Neutrophil (primary cell): ENCODE measurements around the gene WAPL.
"Not testable (repeated sequence)": the region's sequence is repeated elsewhere in the genome, so short reads cannot be mapped to it uniquely, and the experiment has no call there.

Experiments
- H3K27ac ChIP-seq: fragments of 200-600 bp; sonication (generic); 2 replicates; pipeline ENCODE4 v1.5.1; 2016; ENCODE audit warnings: mild to moderate bottlenecking, moderate library complexity
- H3K27me3 ChIP-seq: fragments of 200-600 bp; sonication (generic); 2 replicates; pipeline ENCODE4 v1.6.0; 2016; ENCODE audit warnings: mild to moderate bottlenecking
- H3K36me3 ChIP-seq: fragments of 200-600 bp; sonication (generic); 2 replicates; pipeline ENCODE4 v1.5.1; 2017
- H3K4me1 ChIP-seq, 2 experiments: fragments of 200-600 bp in 1 of 2; sonication (generic) in 1 of 2; 1 replicate in 1 of 2; 2 replicates in 1 of 2; pipeline versions ENCODE4 v1.5.1 to v1.6.1; 2013 to 2016; ENCODE audit warnings: low read depth in 1 of 2, low read length in 1 of 2, mild to moderate bottlenecking in 1 of 2, moderate library complexity in 1 of 2; ENCODE audit not compliant: control insufficient read depth in 1 of 2, insufficient read depth in 1 of 2
- H3K4me3 ChIP-seq, 2 experiments: fragments of 200-600 bp in 1 of 2; sonication (generic) in 1 of 2; 1 replicate in 1 of 2; 2 replicates in 1 of 2; pipeline ENCODE4 v1.5.1; 2013 to 2016; ENCODE audit warnings: low read depth in 1 of 2, low read length in 1 of 2, mild to moderate bottlenecking in 1 of 2, moderate library complexity in 1 of 2
- H3K9me3 ChIP-seq: fragments of 200-600 bp; sonication (generic); 2 replicates; pipeline ENCODE4 v1.5.1; 2016
- CTCF ChIP-seq: fragments of 200-600 bp; sonication (generic); IDR thresholded peaks from 2 replicates; pipeline ENCODE4 v1.5.1; 2016; ENCODE audit warnings: antibody characterized with exemption

WAPL gene

GRCh38 chr10:86392723-86393094 is 128.9 kb downstream of the WAPL start:
- Histone ChIP-seq H3K27ac (no peak overlapping the region), H3K4me1 (peaks cover 0 to 6% of the 10 kb centered on the region in 2 experiments), H3K36me3 (no peaks in the 10 kb centered on the region), H3K4me3 (no peak overlapping the region), H3K9me3 (no peaks in the 10 kb centered on the region), H3K27me3 (peaks cover 96% of the 10 kb centered on the region)
- no peak for TF ChIP-seq CTCF

GRCh38 chr10:86391986-86392722 is 129.4 kb downstream of the WAPL start:
- no peak overlapping the region for H3K4me3 ChIP-seq
- H3K27ac ChIP-seq, result no peak overlapping the region
- H3K36me3 ChIP-seq, result no peaks in the 10 kb centered on the region
- H3K4me1 ChIP-seq, result peaks cover 0 to 6% of the 10 kb centered on the region in 2 experiments
- no peaks in the 10 kb centered on the region for H3K9me3 ChIP-seq
- peaks cover 96% of the 10 kb centered on the region for H3K27me3 ChIP-seq
- no peak for TF ChIP-seq CTCF

- H3K27me3 ChIP-seq, result peaks cover 96% of the 10 kb centered on the region
These were observed 130.3 kb downstream of the WAPL start for GRCh38 chr10:86391236-86391840.

GRCh38 chr10:86390337-86391120 is 131.1 kb downstream of the WAPL start:
- Histone ChIP-seq H3K4me3 (no peak overlapping the region), H3K36me3 (no peaks in the 10 kb centered on the region), H3K27ac (no peak overlapping the region), H3K4me1 (peaks cover 0 to 6% of the 10 kb centered on the region in 2 experiments), H3K27me3 (peaks cover 96% of the 10 kb centered on the region), H3K9me3 (no peaks in the 10 kb centered on the region)
- TF ChIP-seq CTCF, result no peak

More at GRCh38 chr10:86391236-86391840, 130.3 kb downstream of the WAPL start:
- no peak for TF ChIP-seq CTCF
- Histone ChIP-seq H3K27ac (no peak overlapping the region), H3K36me3 (no peaks in the 10 kb centered on the region), H3K4me1 (peaks cover 0 to 6% of the 10 kb centered on the region in 2 experiments), H3K9me3 (no peaks in the 10 kb centered on the region), H3K4me3 (no peak overlapping the region)

GRCh38 chr10:86389441-86390193 is 132.0 kb downstream of the WAPL start:
- no peaks in the 10 kb centered on the region for H3K36me3 ChIP-seq
- no peak overlapping the region for H3K4me3 ChIP-seq
- no peaks in the 10 kb centered on the region for H3K9me3 ChIP-seq
- H3K27ac ChIP-seq, result no peak overlapping the region
- H3K4me1 ChIP-seq, result peaks cover 0 to 6% of the 10 kb centered on the region in 2 experiments
- H3K27me3 ChIP-seq, result peaks cover 97% of the 10 kb centered on the region
- TF ChIP-seq CTCF, result no peak

GRCh38 chr10:86389109-86389440 is 132.5 kb downstream of the WAPL start:
- H3K27ac ChIP-seq, H3K4me3 ChIP-seq, H3K9me3 ChIP-seq, H3K4me1 ChIP-seq, H3K36me3 ChIP-seq: not testable (repeated sequence)
- H3K27me3 ChIP-seq, result peaks cover 97% of the 10 kb centered on the region
